Umbilical cord (tissue), 2 donors: ENCODE measurements around the gene PSG6. TPM values are rescaled to one million over a fixed set of nuclear protein-coding genes. Genes with fewer than 3 reads are reported as not detected.
"Not testable (repeated sequence)": the region's sequence is repeated elsewhere in the genome, so short reads cannot be mapped to it uniquely, and the experiment has no call there.

ENCODE experiments used
- DNase-seq: peaks from one replicate; pipeline ENCODE4 v3.0.0-alpha.2; 2015; ENCODE audit warnings: low spot score
- total RNA-seq: library from RNA; depleted of rRNA; stranded (reverse); fragments of >200 nt; gene quantifications from one replicate; pipeline ENCODE4 v1.2.3, GENCODE V29; 2014; ENCODE audit warnings: low replicate concordance; ENCODE audit not compliant: insufficient read depth

The PSG6 gene
- total RNA-seq = 0.96 TPM

GRCh38 chr19:42917634-42918033 lies at the start of gene PSG6:
Gene PSG6 (minus strand): TSS chr19:42917894. CDS start chr19:42917792, 102 bp downstream.
- DNase-seq = not testable (repeated sequence)

GRCh38 chr19:42965176-42965575 lies 47.5 kb upstream of the PSG6 start:
- DNase-seq = peak; percentile 60

GRCh38 chr19:42961119-42961518 lies 43.4 kb upstream of the PSG6 start:
- no peak for DNase-seq

- DNase-seq = not testable (repeated sequence)
Observed at GRCh38 chr19:42952126-42952525, 34.4 kb upstream of the PSG6 start.

GRCh38 chr19:42951476-42951875 lies 33.8 kb upstream of the PSG6 start:
- peak; percentile 26 for DNase-seq

GRCh38 chr19:42942187-42942789 lies 24.6 kb upstream of the PSG6 start:
- no peak for DNase-seq

GRCh38 chr19:42937107-42937506 lies 19.4 kb upstream of the PSG6 start, which contains the start of gene PSG7:
Gene PSG7 (minus strand): TSS chr19:42937207. CDS start chr19:42937076, 131 bp downstream.
- not testable (repeated sequence) for DNase-seq

- DNase-seq = peak; percentile 19
Observed at GRCh38 chr19:42934726-42935125, 17.0 kb upstream of the PSG6 start.

GRCh38 chr19:42934183-42934582 lies 16.5 kb upstream of the PSG6 start:
- DNase-seq = not testable (repeated sequence)

GRCh38 chr19:42933412-42933811 lies 15.7 kb upstream of the PSG6 start:
- DNase-seq = not testable (repeated sequence)

GRCh38 chr19:42932485-42933101 lies 14.9 kb upstream of the PSG6 start:
- peak; percentile 19 for DNase-seq

- peak; percentile 19 for DNase-seq
Observed at GRCh38 chr19:42930214-42930613, 12.5 kb upstream of the PSG6 start.

- DNase-seq = no peak
Observed at GRCh38 chr19:42928896-42929295, 11.2 kb upstream of the PSG6 start.

GRCh38 chr19:42926781-42927180 lies 9.1 kb upstream of the PSG6 start:
- no peak for DNase-seq

GRCh38 chr19:42923106-42923505 lies 5.4 kb upstream of the PSG6 start:
- DNase-seq = not testable (repeated sequence)

GRCh38 chr19:42920971-42921370 lies 3.3 kb upstream of the PSG6 start:
- not testable (repeated sequence) for DNase-seq

GRCh38 chr19:42919757-42920079 lies 2.0 kb upstream of the PSG6 start:
- DNase-seq = no peak

GRCh38 chr19:42919070-42919756 lies 1.5 kb upstream of the PSG6 start:
- DNase-seq = not testable (repeated sequence)

- not testable (repeated sequence) for DNase-seq
Observed at GRCh38 chr19:42918377-42919069, 829 bp upstream of the PSG6 start.

GRCh38 chr19:42916931-42917330 lies 763 bp downstream of the PSG6 start:
- not testable (repeated sequence) for DNase-seq

GRCh38 chr19:42913516-42913915 lies 4.2 kb downstream of the PSG6 start:
- DNase-seq = not testable (repeated sequence)

GRCh38 chr19:42912941-42913340 lies 4.8 kb downstream of the PSG6 start:
- not testable (repeated sequence) for DNase-seq
